ENCODE results near the gene ASB15. TPM values are rescaled to one million over a fixed set of nuclear protein-coding genes. Genes with fewer than 3 reads are reported as not detected.

The ASB15 gene
- polyA plus RNA-seq, 1 donor from 2014 or later = not detected

DNA sequence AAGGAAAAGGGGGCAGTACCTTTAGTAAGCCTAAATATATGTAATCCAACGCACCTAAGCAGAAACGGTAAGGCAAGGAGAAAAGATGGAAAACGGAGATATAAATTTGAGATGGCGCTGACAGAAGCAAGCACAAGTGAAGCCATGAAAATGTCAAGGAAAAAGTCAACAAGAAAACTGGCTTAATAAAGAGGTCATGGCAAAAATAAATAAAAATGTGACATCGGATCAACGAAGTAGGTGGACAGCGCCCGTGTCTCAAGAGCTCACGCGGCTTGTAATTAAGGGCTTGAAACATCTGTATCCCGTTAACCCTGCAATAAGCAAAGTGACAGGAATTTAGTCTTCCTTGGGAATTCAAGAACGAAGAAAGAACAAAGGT is 44.6 kb upstream of the ASB15 start:
- TF ChIP-seq MXI1 (conservative IDR thresholded peaks at IDR 0.05; ENCODE audit: poor library complexity, severe bottlenecking) (no peak), RAD21 (conservative IDR thresholded peaks at IDR 0.05) (no peak), EZH2 (IDR thresholded peaks at IDR 0.05; ENCODE audit: borderline replicate concordance, insufficient read depth, low read length, poor library complexity, severe bottlenecking) (no peak)
- H3K36me3 ChIP-seq (ENCODE audit: insufficient read depth, low read length) = peaks cover 11% of the 10 kb centered on the region
- H3F3A ChIP-seq (ENCODE audit: insufficient read depth, low read length, poor library complexity, severe bottlenecking) = no peaks in the 10 kb centered on the region
- peak overlapping the region; percentile 81 for H3K4me3 ChIP-seq (ENCODE audit: low read length)
- no peaks in the 10 kb centered on the region for H3K27me3 ChIP-seq (ENCODE audit: insufficient read depth, low read depth, low read length)
- H2AFZ ChIP-seq (ENCODE audit: low read depth, low read length) = peak overlapping the region; percentile 100
- peak overlapping the region; percentile 97 for H3K27ac ChIP-seq (ENCODE audit: low read length)
- no peaks in the 10 kb centered on the region for H3K9me3 ChIP-seq (ENCODE audit: low read length)
- H3K9ac ChIP-seq (ENCODE audit: low read length) = peak overlapping the region; percentile 99
- peak overlapping the region; percentile 90 for H3K4me2 ChIP-seq (ENCODE audit: low read length)
- no peaks in the 10 kb centered on the region for H4K20me1 ChIP-seq (ENCODE audit: insufficient read depth)
- no peaks in the 10 kb centered on the region for H3K9me2 ChIP-seq (ENCODE audit: insufficient read depth, low read length)
- peaks cover 46% of the 10 kb centered on the region for H3K79me2 ChIP-seq (replicated peaks; ENCODE audit: insufficient read depth, low read length)

DNA sequence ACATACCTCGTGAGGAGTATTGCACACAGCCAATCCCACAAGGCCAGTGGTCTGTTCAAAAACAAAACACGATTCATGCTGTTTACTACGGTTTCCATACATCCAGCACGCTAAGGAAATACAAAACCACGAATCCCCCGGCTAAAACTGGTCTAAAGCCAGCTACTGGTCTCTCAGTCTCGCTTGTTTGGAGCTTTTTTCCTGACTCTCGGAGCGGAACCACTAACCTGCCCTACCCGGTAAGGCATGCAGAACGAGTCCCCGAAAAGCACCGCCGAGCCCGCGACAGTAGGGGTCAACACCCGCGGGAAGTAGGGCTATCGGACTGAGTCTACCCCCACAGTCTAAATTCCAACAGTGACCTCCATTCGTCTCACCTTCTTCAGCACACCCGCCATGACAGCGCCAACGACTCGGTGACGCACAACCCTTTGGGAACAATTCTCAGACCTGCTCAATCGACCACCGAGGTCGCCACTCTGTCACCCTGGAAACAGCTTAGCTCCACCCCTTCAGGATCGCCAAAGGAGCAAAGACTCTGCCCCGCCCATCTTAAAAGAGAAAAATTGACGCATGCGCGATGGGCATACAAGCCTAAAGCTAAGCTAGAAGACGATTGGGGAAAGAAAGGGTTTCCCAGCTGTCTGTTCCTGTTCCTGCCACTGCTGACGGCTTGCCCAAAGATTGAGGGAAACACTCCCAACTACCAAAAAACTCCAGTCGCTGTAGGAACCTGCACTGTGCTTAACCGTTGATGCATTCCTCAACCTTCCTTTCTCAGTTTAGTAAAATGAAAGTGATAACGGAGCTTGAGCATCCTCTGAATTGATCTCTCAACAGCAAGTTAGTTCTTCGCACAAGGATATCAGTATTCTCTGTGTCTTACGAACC is 44.0 kb upstream of the ASB15 start, which contains the start of gene NDUFA5:
Gene NDUFA5 (minus strand): TSS at position 421 of the 891 bp plus-strand sequence. CDS start 23 bp downstream, at position 398.
- Histone ChIP-seq H3K27ac (ENCODE audit: low read length) (peak within 1 kb of the TSS; percentile 97), H3K9ac (ENCODE audit: low read length) (peak within 1 kb of the TSS; percentile 99), H3K36me3 (ENCODE audit: insufficient read depth, low read length) (peaks cover 10% of the 10 kb centered on the region), H3K4me2 (ENCODE audit: low read length) (peak within 1 kb of the TSS; percentile 90), H2AFZ (ENCODE audit: low read depth, low read length) (peak within 1 kb of the TSS; percentile 100), H3F3A (ENCODE audit: insufficient read depth, low read length, poor library complexity, severe bottlenecking) (no peaks in the 10 kb centered on the region), H3K27me3 (ENCODE audit: insufficient read depth, low read depth, low read length) (no peaks in the 10 kb centered on the region), H3K79me2 (replicated peaks; ENCODE audit: insufficient read depth, low read length) (peaks cover 44% of the 10 kb centered on the region), H3K9me3 (ENCODE audit: low read length) (no peaks in the 10 kb centered on the region), H3K4me3 (ENCODE audit: low read length) (peak within 1 kb of the TSS; percentile 81), H3K9me2 (ENCODE audit: insufficient read depth, low read length) (no peaks in the 10 kb centered on the region), H4K20me1 (ENCODE audit: insufficient read depth) (no peaks in the 10 kb centered on the region)
- TF ChIP-seq MXI1 (conservative IDR thresholded peaks at IDR 0.05; ENCODE audit: poor library complexity, severe bottlenecking) (peak; percentile 65), EZH2 (IDR thresholded peaks at IDR 0.05; ENCODE audit: borderline replicate concordance, insufficient read depth, low read length, poor library complexity, severe bottlenecking) (no peak), POLR2AphosphoS5 (IDR thresholded peaks at IDR 0.05) (peak; percentile 100), SMC3 (conservative IDR thresholded peaks at IDR 0.05; ENCODE audit: poor library complexity) (no peak), TAF1 (IDR thresholded peaks at IDR 0.05; ENCODE audit: low read depth) (peak; percentile 93), EP300 (conservative IDR thresholded peaks at IDR 0.05; ENCODE audit: poor library complexity, severe bottlenecking) (peak; percentile 69), RAD21 (conservative IDR thresholded peaks at IDR 0.05) (no peak)
- TF ChIP-seq, protein P1, sequence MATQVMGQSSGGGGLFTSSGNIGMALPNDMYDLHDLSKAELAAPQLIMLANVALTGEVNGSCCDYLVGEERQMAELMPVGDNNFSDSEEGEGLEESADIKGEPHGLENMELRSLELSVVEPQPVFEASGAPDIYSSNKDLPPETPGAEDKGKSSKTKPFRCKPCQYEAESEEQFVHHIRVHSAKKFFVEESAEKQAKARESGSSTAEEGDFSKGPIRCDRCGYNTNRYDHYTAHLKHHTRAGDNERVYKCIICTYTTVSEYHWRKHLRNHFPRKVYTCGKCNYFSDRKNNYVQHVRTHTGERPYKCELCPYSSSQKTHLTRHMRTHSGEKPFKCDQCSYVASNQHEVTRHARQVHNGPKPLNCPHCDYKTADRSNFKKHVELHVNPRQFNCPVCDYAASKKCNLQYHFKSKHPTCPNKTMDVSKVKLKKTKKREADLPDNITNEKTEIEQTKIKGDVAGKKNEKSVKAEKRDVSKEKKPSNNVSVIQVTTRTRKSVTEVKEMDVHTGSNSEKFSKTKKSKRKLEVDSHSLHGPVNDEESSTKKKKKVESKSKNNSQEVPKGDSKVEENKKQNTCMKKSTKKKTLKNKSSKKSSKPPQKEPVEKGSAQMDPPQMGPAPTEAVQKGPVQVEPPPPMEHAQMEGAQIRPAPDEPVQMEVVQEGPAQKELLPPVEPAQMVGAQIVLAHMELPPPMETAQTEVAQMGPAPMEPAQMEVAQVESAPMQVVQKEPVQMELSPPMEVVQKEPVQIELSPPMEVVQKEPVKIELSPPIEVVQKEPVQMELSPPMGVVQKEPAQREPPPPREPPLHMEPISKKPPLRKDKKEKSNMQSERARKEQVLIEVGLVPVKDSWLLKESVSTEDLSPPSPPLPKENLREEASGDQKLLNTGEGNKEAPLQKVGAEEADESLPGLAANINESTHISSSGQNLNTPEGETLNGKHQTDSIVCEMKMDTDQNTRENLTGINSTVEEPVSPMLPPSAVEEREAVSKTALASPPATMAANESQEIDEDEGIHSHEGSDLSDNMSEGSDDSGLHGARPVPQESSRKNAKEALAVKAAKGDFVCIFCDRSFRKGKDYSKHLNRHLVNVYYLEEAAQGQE (IDR thresholded peaks at IDR 0.05; ENCODE audit: borderline replicate concordance) = peak; percentile 86
- TF ChIP-seq, protein P2, sequence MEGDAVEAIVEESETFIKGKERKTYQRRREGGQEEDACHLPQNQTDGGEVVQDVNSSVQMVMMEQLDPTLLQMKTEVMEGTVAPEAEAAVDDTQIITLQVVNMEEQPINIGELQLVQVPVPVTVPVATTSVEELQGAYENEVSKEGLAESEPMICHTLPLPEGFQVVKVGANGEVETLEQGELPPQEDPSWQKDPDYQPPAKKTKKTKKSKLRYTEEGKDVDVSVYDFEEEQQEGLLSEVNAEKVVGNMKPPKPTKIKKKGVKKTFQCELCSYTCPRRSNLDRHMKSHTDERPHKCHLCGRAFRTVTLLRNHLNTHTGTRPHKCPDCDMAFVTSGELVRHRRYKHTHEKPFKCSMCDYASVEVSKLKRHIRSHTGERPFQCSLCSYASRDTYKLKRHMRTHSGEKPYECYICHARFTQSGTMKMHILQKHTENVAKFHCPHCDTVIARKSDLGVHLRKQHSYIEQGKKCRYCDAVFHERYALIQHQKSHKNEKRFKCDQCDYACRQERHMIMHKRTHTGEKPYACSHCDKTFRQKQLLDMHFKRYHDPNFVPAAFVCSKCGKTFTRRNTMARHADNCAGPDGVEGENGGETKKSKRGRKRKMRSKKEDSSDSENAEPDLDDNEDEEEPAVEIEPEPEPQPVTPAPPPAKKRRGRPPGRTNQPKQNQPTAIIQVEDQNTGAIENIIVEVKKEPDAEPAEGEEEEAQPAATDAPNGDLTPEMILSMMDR (IDR thresholded peaks at IDR 0.05; ENCODE audit: poor library complexity, severe bottlenecking) = peak; percentile 12

Data from neural cell (in vitro differentiated cells).